Stimulated activated CD4-positive, alpha-beta T cell treated with anti-CD3 and anti-CD28 coated beads, Interleukin-15, amount 100 ng/mL, for 48 hours (primary cell): Measurements from ENCODE around the gene SPTLC3.

ENCODE experiments used
- DNase-seq, 2 donors: peaks; one replicate each; pipeline ENCODE4 v3.0.0-alpha.2; 2020; ENCODE audit warnings: low read depth in 2 of 2

SPTLC3 gene

DNA sequence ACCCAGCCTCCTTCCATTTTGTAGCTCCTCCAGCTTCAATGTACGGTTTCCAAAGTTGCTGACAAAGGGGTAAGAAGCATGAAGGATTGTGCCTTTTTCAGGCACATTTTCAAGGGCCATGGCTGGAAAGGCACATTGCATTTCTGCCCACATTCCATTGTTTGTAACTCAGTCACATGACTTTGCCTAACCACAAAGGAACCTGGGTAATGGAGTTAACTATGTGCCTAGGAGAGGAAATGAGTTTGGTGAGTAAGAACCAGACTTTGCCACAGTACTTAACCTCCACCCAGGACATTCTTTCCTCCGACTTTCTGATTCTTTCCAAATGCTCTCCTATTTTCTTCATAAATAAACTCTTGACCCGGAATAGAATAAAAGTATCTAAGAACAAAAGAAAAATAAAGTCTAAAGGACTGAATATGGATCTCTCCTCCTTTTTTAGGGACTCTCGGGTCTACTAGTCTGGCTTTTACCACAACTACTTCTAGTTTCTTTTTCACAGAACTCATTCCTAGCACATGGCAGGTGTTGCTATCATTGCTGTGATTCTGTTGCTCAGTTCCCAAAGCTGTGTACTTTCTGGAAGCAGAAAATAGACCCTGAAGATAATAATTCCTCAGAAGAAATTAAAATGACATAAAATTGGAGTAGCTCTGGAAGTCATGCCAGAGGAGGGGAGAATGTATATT, 130.8 kb downstream of the SPTLC3 start:
- no peak for DNase-seq

DNA sequence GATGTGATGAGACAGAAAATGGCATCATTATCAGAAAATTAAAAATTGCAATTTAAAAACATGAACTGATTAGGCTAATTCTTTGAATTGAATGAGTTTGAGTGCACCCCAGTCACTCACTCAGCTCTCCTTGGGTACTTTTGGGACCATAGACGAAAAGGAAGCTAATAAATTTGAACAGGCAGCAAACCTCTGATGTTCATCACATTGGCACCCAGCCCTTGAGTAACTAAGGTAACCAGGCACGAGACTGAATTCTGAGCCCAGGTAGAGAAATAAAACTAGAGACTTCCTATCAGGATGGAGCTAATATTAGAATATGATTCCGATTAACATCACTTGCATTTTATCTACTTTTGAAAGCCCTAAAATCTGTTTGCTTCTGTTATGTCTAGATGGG, 131.4 kb downstream of the SPTLC3 start:
- no peak for DNase-seq

DNA sequence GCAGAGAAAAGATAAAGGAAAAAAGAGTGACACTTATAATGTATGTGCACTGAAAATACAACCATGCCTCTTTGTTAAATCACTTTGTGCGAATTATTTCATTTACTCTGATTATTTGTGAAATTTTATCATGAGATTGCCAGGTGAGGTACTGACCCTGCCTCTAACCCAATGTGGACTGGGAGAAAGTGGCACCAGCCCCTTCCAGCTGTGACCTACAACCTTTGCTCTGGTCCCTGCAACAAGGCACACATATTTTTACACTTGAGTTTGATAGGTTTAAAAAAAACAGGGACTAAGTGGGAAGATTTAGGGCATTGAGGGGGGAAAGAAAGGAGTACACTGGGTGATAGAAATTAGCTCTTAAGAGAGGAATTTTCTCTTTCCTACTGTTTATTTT, 132.0 kb downstream of the SPTLC3 start:
- no peak for DNase-seq

DNA sequence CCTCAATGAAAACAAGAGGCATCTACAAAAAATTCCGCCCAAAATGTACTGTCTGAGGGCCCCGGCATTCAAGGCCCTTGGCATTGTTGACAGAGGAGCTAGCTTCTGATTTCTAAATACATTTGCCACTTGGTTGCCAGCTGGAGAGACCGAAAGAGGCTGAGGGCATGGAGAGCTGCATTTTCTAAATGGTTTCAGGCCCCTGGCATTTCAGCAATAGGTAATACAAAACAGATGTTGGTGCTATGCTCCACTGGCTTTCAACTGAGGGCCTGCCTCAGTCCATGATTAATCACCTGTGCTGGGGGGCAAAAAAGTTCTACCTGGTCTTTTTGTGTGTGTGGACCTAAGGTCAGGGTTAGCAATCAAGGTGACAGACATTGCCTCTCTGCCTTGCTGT, 132.8 kb downstream of the SPTLC3 start:
- DNase-seq, result no peak

DNA sequence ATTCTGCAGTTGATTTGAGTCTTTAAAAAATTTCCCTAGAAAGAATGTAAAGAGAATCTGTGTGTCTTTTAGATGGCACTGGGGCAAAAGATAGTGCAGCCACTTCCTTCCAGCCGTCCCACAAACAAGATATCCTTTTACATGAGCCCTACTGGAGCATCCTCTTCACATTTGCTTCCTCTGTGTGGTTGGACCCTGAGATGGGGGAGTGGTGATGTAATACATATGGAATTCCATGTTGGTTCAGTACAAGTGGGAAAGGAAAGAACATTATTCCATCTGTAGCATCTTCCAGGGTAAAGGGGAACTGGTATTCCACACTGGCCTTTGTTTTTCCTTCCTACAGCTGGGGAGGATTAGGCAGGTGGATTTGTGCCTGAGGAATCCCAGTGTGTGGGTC, 133.4 kb downstream of the SPTLC3 start:
- no peak for DNase-seq

DNA sequence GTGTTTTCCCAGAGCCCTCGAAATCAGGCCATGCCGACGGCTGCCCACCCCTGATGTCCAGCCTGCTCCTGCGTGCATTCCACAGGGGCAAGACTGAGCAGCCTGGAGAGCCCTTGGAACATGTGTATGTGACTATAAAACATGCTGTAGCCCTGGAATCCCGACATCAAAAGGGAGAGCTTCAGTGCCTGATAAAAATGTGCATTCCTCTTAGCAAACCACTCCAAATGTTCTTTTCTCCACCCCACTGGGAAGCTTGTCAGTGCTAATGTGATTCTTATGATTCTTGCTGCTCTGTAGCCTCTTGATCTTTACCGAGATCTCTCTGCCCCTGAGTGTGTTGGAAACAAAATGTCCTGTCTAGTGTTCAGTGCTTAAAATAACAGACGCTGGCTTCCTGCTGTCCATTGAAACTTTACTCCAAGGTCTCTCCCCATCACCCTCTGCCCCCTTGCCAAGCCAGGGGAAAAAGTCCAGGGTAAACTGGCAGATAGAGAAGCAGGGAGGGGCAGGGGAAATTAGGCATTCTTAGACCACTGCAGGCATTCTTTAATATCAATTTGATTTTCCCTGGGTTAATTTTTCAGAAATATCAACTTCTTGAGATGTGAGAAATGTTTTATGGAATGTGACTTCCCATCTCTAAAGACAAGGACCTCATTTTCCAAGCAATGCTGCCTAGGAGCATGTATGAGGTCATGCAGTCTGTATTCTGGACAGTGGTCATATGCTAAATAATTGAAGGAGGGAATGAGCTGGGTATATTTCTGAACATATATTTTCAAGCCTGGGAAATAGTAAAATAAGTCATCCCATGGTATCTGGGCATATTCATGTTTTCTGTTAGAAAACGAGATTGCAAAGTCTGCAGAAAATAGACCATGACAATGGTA, 138.5 kb downstream of the SPTLC3 start:
- no peak for DNase-seq

DNA sequence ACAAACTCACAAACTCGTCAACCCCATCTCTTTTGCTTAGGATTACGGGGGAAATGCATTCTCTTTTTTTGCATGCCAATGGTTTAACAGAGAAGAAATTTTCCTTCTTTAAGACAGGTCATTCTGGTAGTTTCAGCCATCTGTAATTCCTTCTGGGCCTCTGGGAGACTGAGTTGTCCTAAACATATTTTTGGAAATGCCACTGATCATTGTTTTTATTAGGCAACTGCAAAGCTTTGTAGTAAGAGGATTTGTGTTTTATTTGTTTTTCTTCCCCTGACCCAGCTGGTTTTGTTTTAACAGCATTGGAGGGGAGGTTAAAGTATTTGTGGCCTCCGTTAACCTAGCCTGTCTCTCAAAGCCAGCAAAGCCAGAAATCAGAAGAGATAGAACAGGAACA, 139.2 kb downstream of the SPTLC3 start:
- no peak for DNase-seq

DNA sequence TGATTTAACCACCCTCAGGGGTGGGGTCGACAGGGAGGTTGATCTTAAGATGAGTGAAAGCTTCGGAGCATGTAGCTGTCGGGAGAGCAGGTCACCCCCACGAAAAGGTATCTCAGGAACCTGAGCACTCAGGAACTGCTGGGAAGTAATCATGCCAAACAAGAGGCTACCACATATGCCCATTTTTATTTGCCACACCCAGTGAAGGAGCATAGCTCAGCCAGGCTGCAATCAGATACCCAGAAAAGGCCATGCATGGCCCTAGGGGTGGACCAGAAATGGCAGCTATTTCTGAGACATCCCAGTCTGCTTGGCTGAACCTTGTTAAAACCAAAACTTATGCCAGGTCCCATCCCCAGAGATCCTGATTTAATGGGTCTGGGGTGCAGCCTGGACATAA, 139.6 kb downstream of the SPTLC3 start:
- no peak for DNase-seq

DNA sequence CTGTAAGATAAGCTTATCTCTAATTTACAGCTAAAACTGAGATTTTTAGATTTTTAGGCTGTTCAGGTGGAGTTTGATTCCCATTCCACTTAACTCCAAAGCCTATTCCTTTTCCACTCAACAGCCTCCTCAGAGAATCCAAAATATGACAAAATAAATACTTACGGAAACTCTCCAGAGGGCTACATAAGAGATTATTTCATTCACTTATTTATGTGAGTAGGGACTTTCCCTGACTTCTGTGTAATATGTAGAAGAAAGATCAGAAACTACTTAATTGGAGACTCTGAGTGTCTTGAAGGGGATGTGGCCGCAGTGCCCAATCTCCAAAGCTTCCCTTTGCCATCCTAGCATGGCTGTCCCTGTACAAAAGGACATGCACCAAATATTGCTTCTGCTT, 140.2 kb downstream of the SPTLC3 start:
- DNase-seq, result no peak

DNA sequence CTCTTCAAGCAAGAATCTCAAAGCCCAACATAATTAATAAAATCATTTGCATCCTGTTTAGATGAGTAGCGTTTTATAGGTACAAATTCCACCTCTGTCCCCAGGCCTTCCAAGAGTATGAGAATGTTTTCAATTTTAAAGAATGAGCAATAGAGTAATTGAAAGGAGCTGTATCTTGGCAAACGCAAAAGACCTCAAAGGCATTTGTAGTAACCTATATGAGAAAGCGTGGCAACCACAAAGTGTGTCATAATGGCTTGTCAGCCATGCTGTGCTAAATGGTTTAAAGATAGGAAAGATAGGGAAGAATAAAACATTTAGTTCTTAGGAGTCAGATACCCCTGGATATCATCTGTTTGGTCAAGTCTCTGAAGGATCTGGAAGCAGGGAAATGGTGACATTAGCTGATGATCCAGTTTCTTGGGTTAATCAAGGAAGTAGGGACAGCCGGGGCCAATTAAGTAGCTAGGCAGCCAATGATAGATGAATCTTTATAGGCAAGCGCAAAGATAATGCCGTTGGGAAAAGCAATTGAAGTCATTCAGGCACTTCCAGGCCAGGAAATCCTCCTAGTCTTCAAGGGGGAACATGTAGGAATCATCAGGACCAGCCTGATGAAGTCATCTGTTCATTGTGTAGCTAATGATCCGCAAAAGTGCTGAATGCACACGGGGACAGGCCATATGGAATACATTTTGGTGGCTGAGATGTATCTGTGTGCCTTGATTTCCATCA, 140.8 kb downstream of the SPTLC3 start:
- no peak for DNase-seq

DNA sequence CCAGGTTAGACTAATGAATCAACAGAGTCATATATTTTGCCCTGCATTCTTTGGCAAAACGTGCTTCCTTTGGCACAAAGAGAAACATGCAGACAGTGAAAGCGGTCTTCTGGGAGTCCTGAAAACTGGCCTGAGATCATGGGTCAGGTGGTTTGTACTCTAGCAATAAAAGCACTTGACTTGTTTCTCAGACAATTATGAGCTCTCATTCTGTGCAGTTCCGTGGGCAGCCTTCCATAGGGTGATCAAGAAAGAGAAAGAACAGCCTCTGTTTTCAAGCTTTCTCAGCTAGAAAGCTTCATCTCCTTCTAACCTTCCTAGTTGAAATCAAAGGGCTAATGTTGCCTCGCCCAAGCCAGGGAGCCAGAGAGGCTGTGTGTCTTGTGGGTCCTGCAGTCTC, 149.6 kb downstream of the SPTLC3 start:
- no peak for DNase-seq

DNA sequence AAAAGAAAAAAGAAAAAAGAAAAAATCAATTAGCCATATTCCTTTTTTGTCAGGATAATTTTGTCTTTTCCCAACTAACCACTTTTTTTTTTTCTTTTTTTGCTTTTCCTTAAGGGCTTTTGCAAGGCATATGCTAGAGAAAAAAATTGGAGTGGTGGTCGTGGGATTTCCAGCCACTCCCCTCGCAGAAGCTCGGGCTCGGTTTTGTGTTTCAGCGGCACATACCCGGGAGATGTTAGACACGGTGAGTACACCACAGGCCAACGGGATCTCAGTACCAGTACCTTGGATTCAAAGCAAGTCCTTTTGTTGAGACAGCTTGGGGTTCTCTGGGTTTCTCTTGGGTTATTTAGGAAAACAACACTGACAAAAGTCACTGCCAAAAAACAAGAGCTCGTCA, 151.1 kb downstream of the SPTLC3 start:
- DNase-seq, result no peak

DNA sequence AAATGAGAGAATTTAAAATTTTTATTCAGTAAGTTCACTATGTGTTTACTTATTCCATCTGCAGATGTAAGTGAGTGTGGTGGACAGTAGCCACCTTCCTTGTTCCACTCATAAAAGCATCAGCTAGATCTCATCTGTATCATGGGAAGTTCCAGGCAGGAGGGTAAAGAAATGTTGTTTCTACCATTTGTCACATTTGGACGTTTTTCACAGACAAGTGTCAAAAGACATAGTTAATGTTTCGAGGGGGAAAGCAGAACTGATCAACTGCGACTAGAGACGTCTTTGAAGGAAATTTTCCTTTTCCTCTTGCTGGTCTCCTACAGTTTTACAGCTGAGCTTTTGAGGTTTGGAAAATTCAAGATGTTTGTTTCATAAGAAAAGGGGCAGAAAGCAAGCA, 156.4 kb downstream of the SPTLC3 start:
- no peak for DNase-seq

DNA sequence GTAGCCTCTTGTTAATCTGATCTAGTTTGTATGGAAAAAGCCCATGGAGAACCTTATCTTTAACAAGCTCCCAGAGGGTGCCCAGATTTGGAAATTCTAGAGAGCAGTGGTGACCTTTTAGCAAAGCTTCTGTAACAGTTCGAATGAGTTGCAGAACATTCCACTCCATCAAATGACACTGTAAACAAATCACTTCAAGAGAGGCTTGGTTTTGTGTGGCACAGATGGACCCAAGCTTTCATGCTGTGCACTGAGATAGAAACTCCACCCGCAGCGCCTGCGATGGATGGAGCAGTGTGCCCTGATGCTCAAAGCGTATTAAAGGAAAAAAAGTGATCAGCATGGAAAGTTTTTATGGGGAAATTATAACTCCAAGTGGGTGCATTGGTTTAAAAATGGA, 157.2 kb downstream of the SPTLC3 start:
- no peak for DNase-seq

DNA sequence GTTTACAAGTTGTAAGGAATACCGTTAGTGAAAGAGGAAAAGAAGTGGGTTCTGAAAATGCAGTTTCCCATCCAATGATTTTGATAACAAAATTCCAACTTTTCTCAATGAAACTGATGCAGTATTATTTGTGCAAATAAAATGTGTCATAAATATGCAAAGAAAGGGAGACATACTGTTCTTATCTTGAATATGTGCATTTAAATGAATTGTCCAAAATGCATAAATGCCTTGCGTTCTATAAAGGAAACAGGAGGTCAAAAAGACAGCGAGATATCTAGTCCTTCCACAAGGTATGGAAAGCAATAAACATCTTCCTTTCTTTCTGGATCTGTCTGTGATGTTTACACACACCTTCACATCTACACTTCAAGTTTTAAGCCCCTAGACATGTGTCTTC, 157.7 kb downstream of the SPTLC3 start:
- no peak for DNase-seq

DNA sequence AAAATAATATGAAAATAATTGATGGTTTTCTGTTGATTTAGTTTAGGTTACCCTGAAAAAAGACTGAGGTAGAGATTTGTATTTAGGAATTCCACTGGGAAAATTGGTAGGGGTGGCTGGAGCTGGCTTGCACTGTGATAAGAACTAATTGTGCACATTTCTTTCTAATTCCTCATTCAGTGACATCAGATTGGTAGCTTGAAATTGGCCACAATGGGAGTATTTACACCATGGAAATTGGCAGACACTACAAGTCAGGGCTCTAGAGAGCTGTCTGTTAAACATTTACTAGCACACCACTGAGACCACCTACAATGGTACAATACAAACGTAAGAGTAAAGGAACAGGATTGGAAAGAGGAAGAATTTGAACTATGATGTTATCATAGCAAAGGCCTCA, 160.3 kb downstream of the SPTLC3 start:
- no peak for DNase-seq

DNA sequence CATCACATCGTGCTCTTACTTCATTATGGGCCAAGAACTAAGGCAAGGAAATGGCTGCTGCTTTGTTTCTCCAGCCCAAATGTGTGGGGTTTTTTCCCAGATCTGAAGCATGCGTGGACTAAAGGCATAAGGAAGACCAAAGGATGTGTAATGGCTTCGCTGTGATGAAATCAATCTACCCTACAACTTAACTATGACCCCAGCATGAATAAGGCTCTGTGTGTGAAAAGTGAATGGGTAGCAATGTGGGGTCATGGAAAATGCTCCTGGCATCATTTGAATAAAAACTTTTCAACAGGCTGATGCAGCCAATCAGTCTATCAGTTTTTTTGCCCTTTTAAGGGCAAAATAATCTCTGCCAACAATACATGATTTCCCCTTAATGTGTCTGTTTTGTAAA, 162.0 kb downstream of the SPTLC3 start:
- no peak for DNase-seq

DNA sequence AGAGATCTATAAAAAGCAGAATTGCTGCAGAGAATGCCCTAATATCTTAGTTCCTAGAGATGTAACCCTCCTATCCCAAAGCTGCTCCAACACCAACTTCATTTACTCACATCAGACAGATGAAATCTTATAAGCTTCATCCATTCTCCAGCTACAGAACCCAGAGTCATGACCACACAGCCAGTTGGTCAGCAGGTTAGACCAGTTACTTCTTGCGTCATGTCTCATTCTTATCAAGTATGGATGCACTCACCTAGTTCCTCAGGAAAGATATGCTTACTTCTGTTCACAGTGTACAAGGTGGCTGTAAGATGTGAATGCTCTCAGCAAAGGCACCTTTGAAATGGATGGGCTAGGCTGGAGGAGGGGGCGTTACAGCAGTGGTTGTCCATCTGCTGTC, 164.4 kb downstream of the SPTLC3 start:
- DNase-seq, result no peak

DNA sequence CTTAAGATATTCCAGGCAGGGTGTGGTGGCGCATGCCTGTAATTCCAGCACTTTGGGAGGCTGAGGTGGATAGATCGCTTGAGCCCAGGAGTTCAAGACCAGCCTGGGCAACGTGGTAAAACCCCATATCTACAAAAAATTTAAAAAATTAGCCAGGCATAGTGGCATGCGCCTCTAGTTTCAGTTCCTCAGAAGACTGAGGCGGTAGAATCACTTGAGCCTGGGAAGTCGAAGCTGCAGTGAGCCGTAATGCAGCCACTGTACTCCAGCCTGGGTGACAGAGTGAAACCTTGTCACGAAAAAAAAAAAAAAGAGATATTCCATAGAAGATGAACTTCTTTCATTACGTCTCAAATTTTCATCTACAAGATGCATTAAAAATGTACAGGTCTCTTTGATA, 165.6 kb downstream of the SPTLC3 start:
- DNase-seq, result no peak

DNA sequence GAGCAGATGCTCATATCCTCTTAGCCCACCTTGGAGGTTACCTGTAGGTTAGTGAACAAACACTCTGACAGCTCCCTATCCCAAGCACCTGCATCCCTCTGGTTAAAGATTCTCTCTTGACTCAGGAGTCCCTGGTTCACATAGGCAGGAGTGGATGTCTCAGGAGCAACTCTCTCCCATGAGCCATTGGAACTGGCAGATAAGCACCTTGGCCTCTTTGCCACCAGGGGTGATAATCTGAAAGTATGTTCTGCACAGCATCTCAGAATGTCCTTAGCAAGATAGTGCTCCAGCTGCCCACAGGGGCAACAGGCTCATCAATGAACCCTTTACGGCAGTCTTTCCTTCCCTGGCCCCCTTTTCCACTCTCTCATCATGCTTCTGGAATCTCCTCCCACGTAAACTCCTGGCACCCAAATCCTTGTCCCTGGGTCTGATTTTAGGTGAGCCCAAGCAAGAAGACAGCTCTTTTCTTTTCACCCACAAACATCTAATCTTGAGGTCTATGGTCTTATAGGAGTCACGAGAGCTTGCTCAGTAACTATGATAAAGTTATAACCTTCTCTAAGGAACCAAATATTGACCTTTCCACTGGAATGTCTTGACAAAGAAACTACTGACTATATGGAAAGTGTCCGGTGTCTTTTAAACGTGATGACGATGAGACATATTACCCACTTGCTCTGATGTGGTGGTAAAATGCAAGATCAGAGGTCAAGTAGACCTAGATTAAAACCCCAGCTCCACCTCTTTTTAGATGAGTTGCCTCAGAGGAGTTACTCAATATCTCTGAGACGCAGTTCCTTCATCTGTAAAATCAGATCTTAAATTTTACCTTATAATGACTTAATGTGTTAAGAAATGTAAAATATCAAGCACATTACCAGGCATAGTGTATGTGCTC, 172.5 kb downstream of the SPTLC3 start:
- DNase-seq, result no peak

DNA sequence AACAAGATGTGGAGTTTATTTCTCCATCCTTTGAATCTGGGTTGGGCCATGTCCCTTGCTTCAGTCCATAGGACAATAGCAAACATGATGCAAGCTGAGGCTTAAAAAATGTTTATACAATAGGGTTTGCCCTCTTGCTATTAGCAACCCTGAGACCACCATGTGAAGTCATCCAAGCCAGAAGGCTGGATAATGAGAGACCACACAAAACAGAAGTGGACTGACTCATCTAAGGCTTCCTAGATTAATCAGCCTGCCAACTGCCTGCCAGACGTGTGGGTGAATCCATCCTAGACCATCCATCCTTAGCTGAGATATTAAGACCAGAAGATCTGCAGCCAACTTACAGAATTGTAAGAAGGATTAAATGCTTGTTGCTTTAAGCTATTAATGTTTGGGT, 174.2 kb downstream of the SPTLC3 start:
- peak in 1 of 2 donors; percentile 11 for DNase-seq
